MCF 10A (cell line): ENCODE results near the gene MRGPRF. TPM values are rescaled to one million over a fixed set of nuclear protein-coding genes. Genes with fewer than 3 reads are reported as not detected.

Source experiments
- BruUV-seq: library from RNA; stranded (reverse); fragments of 400-500 nt; replicated peaks from 2 replicates; lab custom pipeline; 2021; lab: Mats Ljungman, UMichigan
- CTCF ChIA-PET: fragments of 300-600 bp; sonication (Branson Sonifier 250); formaldehyde crosslinking; extraction: SDS; loops from one replicate; lab custom pipeline; 2021; ENCODE audit warnings: antibody characterized with exemption, inconsistent platforms; lab: Yijun Ruan, JAX
- POLR2A ChIA-PET: fragments of 300-600, 350-650 bp; sonication (Branson Sonifier 250); formaldehyde crosslinking; extraction: SDS; loops from one replicate; lab custom pipeline; 2020; ENCODE audit warnings: antibody characterized with exemption, inconsistent platforms; lab: Yijun Ruan, JAX
- DNase-seq: peaks from one replicate; pipeline ENCODE4 v3.0.0-alpha.2; 2018; ENCODE audit not compliant: unreplicated experiment
- H3K27ac Mint-ChIP-seq: one replicate; pipeline ENCODE4 v1.8.0; 2022; ENCODE audit warnings: mild to moderate bottlenecking, low read depth, mixed read lengths; ENCODE audit not compliant: unreplicated experiment
- H3K27me3 Mint-ChIP-seq: one replicate; pipeline ENCODE4 v1.8.0; 2022; ENCODE audit warnings: mixed read lengths; ENCODE audit not compliant: insufficient read depth, unreplicated experiment
- H3K36me3 Mint-ChIP-seq: one replicate; pipeline ENCODE4 v1.8.0; 2022; ENCODE audit warnings: mild to moderate bottlenecking, moderate library complexity, mixed read lengths; ENCODE audit not compliant: insufficient read depth, unreplicated experiment
- H3K4me1 Mint-ChIP-seq: one replicate; pipeline ENCODE4 v1.8.0; 2022; ENCODE audit warnings: mixed read lengths; ENCODE audit not compliant: insufficient read depth, unreplicated experiment
- H3K4me3 Mint-ChIP-seq: one replicate; pipeline ENCODE4 v1.8.0; 2022; ENCODE audit warnings: mild to moderate bottlenecking, moderate library complexity, mixed read lengths; ENCODE audit not compliant: unreplicated experiment
- H3K9me3 Mint-ChIP-seq: one replicate; pipeline ENCODE4 v1.8.0; 2022; ENCODE audit warnings: mixed read lengths; ENCODE audit not compliant: unreplicated experiment
- intact Hi-C: fragments of 100-400 bp; cut with micrococcal nuclease; formaldehyde crosslinking; loops from 2 replicates; pipeline ENCODE4 v1.14.1; 2022
- total RNA-seq: library from RNA; stranded (reverse); gene quantifications from 2 replicates; pipeline ENCODE4 v1.2.3, GENCODE V29; 2022
- TF ChIP-seq, protein P1 (sequence below): fragments of 200-600 bp; IDR thresholded peaks from one replicate; pipeline ENCODE4 v1.8.0; 2022; ENCODE audit warnings: antibody characterized with exemption, mild to moderate bottlenecking; ENCODE audit not compliant: unreplicated experiment

The MRGPRF gene
- total RNA-seq, 1 experiment from 2014 or later: not detected

DNA sequence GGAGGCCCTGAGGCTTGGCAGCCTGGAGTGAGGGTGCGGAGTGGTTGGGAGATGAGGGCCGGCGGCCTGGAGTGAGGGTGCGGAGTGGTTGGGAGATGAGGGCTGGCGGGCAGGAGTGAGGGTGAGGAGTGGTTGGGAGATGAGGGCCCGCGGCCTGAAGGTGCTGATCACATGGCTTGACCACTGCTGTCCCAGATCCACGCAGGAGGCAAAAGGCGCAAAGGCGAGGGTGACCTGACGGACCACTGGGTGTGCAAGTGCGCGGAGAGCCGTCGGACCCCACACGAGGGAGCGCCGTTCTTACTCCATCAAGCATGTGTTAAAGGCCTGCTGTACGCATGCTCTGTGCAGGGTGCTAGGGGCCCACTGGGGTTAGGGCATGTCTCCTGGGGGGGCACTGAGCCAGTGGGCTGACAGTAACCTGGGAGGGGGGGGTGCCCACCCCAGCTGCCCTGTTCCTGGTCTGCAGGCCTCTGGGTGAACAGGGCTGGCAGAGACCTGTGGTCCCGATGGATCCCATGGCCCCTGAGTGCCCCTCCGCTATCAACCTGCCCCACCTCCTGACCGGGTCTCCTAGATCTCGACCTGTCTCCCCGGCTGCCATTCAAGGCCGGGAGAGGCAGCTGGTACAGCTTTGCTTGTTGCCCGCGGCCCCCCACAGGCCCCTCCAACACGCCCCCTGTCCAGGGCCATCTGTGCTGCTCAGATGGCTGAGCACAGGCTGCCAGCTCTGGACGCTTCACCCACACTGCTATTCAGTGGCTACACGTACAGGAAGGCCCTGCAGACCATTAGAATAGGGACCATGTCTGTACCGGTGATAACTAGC is 53.4 kb downstream of the MRGPRF start:
- Mint-ChIP-seq H3K27me3 (peaks cover 11% of the 10 kb centered on the region), H3K4me3 (no peak overlapping the region), H3K4me1 (no peaks in the 10 kb centered on the region), H3K36me3 (no peaks in the 10 kb centered on the region), H3K9me3 (no peaks in the 10 kb centered on the region), H3K27ac (no peak overlapping the region)
- TF ChIP-seq, protein P1, sequence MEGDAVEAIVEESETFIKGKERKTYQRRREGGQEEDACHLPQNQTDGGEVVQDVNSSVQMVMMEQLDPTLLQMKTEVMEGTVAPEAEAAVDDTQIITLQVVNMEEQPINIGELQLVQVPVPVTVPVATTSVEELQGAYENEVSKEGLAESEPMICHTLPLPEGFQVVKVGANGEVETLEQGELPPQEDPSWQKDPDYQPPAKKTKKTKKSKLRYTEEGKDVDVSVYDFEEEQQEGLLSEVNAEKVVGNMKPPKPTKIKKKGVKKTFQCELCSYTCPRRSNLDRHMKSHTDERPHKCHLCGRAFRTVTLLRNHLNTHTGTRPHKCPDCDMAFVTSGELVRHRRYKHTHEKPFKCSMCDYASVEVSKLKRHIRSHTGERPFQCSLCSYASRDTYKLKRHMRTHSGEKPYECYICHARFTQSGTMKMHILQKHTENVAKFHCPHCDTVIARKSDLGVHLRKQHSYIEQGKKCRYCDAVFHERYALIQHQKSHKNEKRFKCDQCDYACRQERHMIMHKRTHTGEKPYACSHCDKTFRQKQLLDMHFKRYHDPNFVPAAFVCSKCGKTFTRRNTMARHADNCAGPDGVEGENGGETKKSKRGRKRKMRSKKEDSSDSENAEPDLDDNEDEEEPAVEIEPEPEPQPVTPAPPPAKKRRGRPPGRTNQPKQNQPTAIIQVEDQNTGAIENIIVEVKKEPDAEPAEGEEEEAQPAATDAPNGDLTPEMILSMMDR: no peak
- BruUV-seq: no TSS peak
- CTCF ChIA-PET: no interaction called here
- POLR2A ChIA-PET: interaction anchor here (0.6 kb wide), 1 partner anchor 20 kb away, joined by 3 read pairs; no protein-coding TSS in a partner anchor
- DNase-seq: no peak
- intact Hi-C loops: no loop called here

DNA sequence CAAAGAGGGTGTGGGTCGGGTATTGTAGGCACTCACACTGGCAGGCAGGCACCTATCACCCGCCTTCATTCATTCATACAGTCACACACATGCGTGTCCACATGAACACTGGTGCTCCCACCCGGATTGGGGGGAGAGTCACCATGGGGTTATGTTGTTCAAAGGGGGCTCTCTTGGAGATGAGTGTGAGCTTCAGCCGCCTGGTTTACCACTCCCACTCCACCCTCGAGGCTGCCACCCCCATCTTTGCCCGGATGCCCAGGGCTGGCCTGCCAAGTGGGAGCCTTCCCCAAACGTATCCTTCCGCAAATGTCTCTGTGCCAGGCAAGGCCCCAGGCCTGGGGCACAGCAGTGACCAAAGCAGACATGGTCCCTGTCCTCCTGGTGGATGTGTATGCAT is 54.8 kb downstream of the MRGPRF start:
- H3K4me3 Mint-ChIP-seq: no peak overlapping the region
- H3K9me3 Mint-ChIP-seq: no peaks in the 10 kb centered on the region
- intact Hi-C loops: no loop called here

DNA sequence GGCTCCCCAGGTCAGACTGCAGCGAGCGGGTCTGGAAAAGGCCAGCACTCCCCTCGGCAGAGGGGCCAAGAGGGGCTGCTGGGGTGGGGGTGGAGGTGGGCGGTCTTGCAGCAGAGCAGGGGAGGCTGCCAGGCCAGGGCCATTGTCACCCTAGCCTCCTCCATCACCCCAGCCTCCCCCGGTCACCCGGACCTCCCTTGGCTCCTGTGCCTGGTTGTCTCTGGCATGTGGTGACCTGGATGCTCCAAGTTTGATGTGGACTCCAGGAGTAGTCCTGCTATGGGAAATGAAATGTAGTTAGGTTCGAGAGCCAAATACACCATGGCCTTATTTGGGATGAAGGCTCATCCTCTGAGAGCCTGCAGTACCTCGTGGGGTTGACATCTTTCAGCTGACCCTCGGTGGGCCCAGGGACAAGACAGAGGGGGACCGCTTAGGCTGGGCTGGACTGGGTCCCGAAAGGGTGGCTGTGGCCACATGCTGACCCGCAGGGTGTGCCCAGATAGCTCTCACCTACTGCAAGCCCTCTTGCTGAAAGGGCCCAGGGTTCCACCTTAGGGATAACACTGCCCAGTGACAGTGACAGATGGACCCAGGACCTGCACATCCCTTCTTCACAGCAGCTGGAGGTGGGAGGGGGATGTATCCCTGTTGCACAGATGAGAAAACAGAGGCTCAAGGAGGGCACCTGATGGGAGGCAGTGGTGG is 56.3 kb downstream of the MRGPRF start:
- no peak for DNase-seq
- no peak overlapping the region for H3K27ac Mint-ChIP-seq
- H3K36me3 Mint-ChIP-seq: no peaks in the 10 kb centered on the region
- intact Hi-C loops: no loop called here
- POLR2A ChIA-PET: no interaction called here
- CTCF ChIA-PET: no interaction called here
- peaks cover 11% of the 10 kb centered on the region for H3K27me3 Mint-ChIP-seq
- TF ChIP-seq, protein P1: peak; percentile 5
- no TSS peak for BruUV-seq
- no peak overlapping the region for H3K4me3 Mint-ChIP-seq
- H3K9me3 Mint-ChIP-seq: no peaks in the 10 kb centered on the region
- H3K4me1 Mint-ChIP-seq: no peaks in the 10 kb centered on the region

More for the DNA sequence above, 54.8 kb downstream of the MRGPRF start:
- peaks cover 11% of the 10 kb centered on the region for H3K27me3 Mint-ChIP-seq
- BruUV-seq: no TSS peak
- POLR2A ChIA-PET: no interaction called here
- H3K27ac Mint-ChIP-seq: no peak overlapping the region
- CTCF ChIA-PET: no interaction called here
- no peaks in the 10 kb centered on the region for H3K4me1 Mint-ChIP-seq
- no peaks in the 10 kb centered on the region for H3K36me3 Mint-ChIP-seq
- no peak for DNase-seq
- TF ChIP-seq, protein P1: no peak

DNA sequence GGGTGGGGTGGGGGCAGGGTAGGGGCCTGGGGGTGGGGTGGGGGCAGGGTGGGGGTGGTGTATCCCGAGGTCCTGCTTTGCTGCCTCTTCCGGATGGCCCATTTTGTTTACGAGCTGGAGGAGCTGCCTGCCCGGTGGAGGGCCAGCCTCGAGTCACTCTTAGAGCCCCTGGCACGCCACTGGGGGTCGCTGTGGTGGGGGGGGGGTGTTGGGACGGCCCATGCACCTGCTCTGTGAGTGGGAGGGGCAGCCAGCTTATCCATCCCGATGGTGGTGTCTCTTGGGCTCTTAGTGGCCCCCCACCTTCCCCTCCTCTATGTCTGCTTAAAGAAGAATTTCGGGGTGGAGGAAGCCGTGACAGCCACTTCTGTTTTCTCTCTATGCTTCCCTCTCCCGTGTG is 56.9 kb downstream of the MRGPRF start:
- BruUV-seq: no TSS peak
- Mint-ChIP-seq H3K27ac (no peak overlapping the region), H3K36me3 (no peaks in the 10 kb centered on the region), H3K9me3 (no peaks in the 10 kb centered on the region), H3K4me3 (no peak overlapping the region), H3K4me1 (no peaks in the 10 kb centered on the region), H3K27me3 (peaks cover 11% of the 10 kb centered on the region)
- TF ChIP-seq, protein P1: peak; percentile 21
- DNase-seq: no peak
- POLR2A ChIA-PET: no interaction called here
- CTCF ChIA-PET: no interaction called here
- intact Hi-C loops: no loop called here
